ENCODE measurements around the gene HEBP2.

GRCh38 chr6:138443979-138444378 lies 40.0 kb downstream of the HEBP2 start:
- TF ChIP-seq, protein P1, sequence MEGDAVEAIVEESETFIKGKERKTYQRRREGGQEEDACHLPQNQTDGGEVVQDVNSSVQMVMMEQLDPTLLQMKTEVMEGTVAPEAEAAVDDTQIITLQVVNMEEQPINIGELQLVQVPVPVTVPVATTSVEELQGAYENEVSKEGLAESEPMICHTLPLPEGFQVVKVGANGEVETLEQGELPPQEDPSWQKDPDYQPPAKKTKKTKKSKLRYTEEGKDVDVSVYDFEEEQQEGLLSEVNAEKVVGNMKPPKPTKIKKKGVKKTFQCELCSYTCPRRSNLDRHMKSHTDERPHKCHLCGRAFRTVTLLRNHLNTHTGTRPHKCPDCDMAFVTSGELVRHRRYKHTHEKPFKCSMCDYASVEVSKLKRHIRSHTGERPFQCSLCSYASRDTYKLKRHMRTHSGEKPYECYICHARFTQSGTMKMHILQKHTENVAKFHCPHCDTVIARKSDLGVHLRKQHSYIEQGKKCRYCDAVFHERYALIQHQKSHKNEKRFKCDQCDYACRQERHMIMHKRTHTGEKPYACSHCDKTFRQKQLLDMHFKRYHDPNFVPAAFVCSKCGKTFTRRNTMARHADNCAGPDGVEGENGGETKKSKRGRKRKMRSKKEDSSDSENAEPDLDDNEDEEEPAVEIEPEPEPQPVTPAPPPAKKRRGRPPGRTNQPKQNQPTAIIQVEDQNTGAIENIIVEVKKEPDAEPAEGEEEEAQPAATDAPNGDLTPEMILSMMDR (conservative IDR thresholded peaks at IDR 0.05; ENCODE audit: low read length) = no peak
- TF ChIP-seq EZH2phosphoT487 (IDR thresholded peaks at IDR 0.05; ENCODE audit: borderline replicate concordance, low read depth, low read length) = no peak

Measured in OCI-LY7 (cell line).